GM23338 (cell line): ENCODE measurements around the gene NFIC. TPM values are rescaled to one million over a fixed set of nuclear protein-coding genes. Genes with fewer than 3 reads are reported as not detected.

ENCODE experiments used
- ATAC-seq: fragments of 200-7000 bp; cut with Tn5 transposase; 3 replicates; pipeline ENCODE4 v1.9.1; 2020
- DNase-seq: peaks from one replicate; pipeline ENCODE4 v3.0.0-alpha.2; 2015; ENCODE audit warnings: low spot score
- H2AFZ ChIP-seq: fragments of 200-600 bp; sonication (generic); 2 replicates; pipeline ENCODE4 v1.8.0; 2016; ENCODE audit warnings: antibody characterized with exemption, mild to moderate bottlenecking, moderate library complexity
- H3F3A ChIP-seq: fragments of 200-600 bp; sonication (generic); replicated peaks from 2 replicates; pipeline ENCODE4 v1.8.0; 2017; ENCODE audit warnings: antibody characterized with exemption, mixed run types, low read depth
- H3K27ac ChIP-seq: fragments of 200-600 bp; sonication (generic); 2 replicates; pipeline ENCODE4 v1.6.1; 2016; ENCODE audit warnings: low read depth
- H3K27me3 ChIP-seq: fragments of 200-600 bp; sonication (generic); 2 replicates; pipeline ENCODE4 v1.8.0; 2016; ENCODE audit warnings: mild to moderate bottlenecking, mixed run types, moderate library complexity; ENCODE audit not compliant: insufficient read depth
- H3K36me3 ChIP-seq: fragments of 200-600 bp; sonication (generic); 2 replicates; pipeline ENCODE4 v1.8.0; 2016; ENCODE audit warnings: mild to moderate bottlenecking; ENCODE audit not compliant: insufficient read depth
- H3K4me1 ChIP-seq: fragments of 200-600 bp; sonication (generic); 2 replicates; pipeline ENCODE4 v1.8.0; 2016; ENCODE audit warnings: mild to moderate bottlenecking, moderate library complexity; ENCODE audit not compliant: insufficient read depth
- H3K4me2 ChIP-seq: fragments of 200-600 bp; sonication (generic); 2 replicates; pipeline ENCODE4 v1.7.1; 2017; ENCODE audit warnings: mixed run types
- H3K4me3 ChIP-seq: fragments of 200-600 bp; sonication (generic); 2 replicates; pipeline ENCODE4 v1.6.1; 2016; ENCODE audit warnings: mixed run types
- H3K79me2 ChIP-seq: fragments of 200-600 bp; sonication (generic); replicated peaks from 2 replicates; pipeline ENCODE4 v1.8.0; 2017; ENCODE audit warnings: mild to moderate bottlenecking; ENCODE audit not compliant: insufficient read depth
- H3K9me2 ChIP-seq: fragments of 200-600 bp; sonication (generic); 2 replicates; pipeline ENCODE4 v1.8.0; 2017; ENCODE audit not compliant: insufficient read depth
- H4K20me1 ChIP-seq: fragments of 200-600 bp; sonication (generic); replicated peaks from 2 replicates; pipeline ENCODE4 v1.8.0; 2017; ENCODE audit warnings: mild to moderate bottlenecking; ENCODE audit not compliant: insufficient read depth
- H3K27ac Mint-ChIP-seq: 2 replicates; pipeline ENCODE4 v1.8.0; 2020; ENCODE audit warnings: inconsistent platforms, mild to moderate bottlenecking, moderate library complexity, mixed read lengths
- H3K27me3 Mint-ChIP-seq: 3 replicates; pipeline ENCODE4 v1.8.0; 2022; ENCODE audit warnings: low read depth, mild to moderate bottlenecking, moderate library complexity, mixed read lengths, inconsistent platforms; ENCODE audit not compliant: insufficient read depth, poor library complexity
- H3K36me3 Mint-ChIP-seq: 3 replicates; pipeline ENCODE4 v1.8.0; 2021; ENCODE audit warnings: low read depth, mild to moderate bottlenecking, inconsistent platforms, moderate library complexity, mixed read lengths
- H3K4me1 Mint-ChIP-seq: 3 replicates; pipeline ENCODE4 v1.8.0; 2020; ENCODE audit warnings: mild to moderate bottlenecking, inconsistent platforms, mixed read lengths
- H3K4me3 Mint-ChIP-seq: 3 replicates; pipeline ENCODE4 v1.8.0; 2021; ENCODE audit warnings: moderate library complexity, mild to moderate bottlenecking, inconsistent platforms, mixed read lengths
- H3K9me3 Mint-ChIP-seq: 3 replicates; pipeline ENCODE4 v1.8.0; 2020; ENCODE audit warnings: moderate library complexity, mild to moderate bottlenecking, inconsistent platforms, mixed read lengths
- POLR2AphosphoS5 ChIP-seq: IDR thresholded peaks from 2 replicates; pipeline ENCODE4 v1.6.1; 2016; ENCODE audit warnings: antibody characterized with exemption, low read depth
- polyA plus RNA-seq: library from polyadenylated mRNA; unstranded; fragments of >200 nt; fragmentation: Nextera tagmentation; extraction: Ambion mirVana; gene quantifications from 2 replicates; pipeline ENCODE4 v1.2.1, GENCODE V29; 2016
- total RNA-seq: library from RNA; depleted of rRNA; stranded (reverse); fragments of >200 nt; shearing (Covaris generic); gene quantifications from 2 replicates; pipeline ENCODE4 v1.2.3, GENCODE V29; 2014
- TF ChIP-seq, protein P1 (sequence below): fragments of 250-450 bp; sonication (Bioruptor Pico); IDR thresholded peaks from 2 replicates; pipeline ENCODE4 v1.5.0; 2020; ENCODE audit warnings: mild to moderate bottlenecking, moderate library complexity

The NFIC gene
- total and polyA plus RNA-seq, 2 experiments from 2014 or later: 1.3 to 5.3 TPM

DNA sequence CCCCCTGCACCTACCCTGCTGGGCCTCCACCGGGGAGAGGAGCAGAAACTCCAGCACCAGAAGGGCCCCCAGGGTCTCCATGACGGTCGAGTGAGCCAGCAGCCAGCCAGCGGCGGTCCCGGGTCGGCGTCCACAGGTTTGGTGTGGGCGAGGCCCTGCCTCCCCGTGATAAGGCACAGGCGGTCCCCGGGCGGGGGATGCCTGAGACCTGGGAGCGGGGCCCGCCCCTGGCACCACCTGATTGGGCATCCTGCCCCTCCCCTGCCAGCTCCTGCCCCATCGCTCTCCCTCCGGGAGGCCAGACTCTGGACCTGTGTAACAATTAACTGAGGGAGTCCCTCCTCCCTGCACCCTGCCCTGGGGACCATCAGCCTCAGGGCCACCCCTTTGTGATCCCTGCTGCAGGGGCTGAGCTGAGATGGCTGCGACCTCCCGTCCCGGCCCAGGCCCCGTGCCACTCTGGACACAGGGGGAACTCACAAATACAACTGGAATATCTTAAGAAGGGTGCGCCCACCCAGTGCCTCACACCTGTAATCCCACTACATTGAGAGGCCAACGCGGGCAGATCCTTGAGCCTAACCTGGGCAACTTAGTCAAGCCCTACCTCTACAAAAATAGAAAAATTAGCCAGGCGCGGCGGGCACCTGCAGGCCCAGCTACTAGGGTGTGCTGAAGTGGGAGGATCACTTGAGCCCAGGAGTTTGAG lies 114.2 kb downstream of the NFIC start, which contains the start of gene SMIM24:
Gene SMIM24, minus strand, starts transcription at position 143 of the 709 bp plus-strand sequence. Its CDS starts 62 bp downstream, at position 81.
- H3K79me2 ChIP-seq: no peaks in the 10 kb centered on the region
- H3K36me3 Mint-ChIP-seq: no peaks in the 10 kb centered on the region
- peak; percentile 37 for ATAC-seq
- 0 out of 2 replicates have a peak within 1 kb of the TSS, but pooled peaks have one; percentile 72 for H2AFZ ChIP-seq
- H3K4me3 ChIP-seq: peak within 1 kb of the TSS; percentile 52
- H3K9me2 ChIP-seq: peaks cover 7% of the 10 kb centered on the region; the same call in 1 of the 2 replicates
- H3K4me3 Mint-ChIP-seq: no peak within 1 kb of the TSS
- no peak within 1 kb of the TSS for H3K27ac Mint-ChIP-seq
- no peak for DNase-seq
- peaks cover 11% of the 10 kb centered on the region; the same call in 1 of the 2 replicates for H3K4me1 ChIP-seq
- no peaks in the 10 kb centered on the region for H3K36me3 ChIP-seq
- H3K4me1 Mint-ChIP-seq: peaks cover 9% of the 10 kb centered on the region; the same call in 2 of the 3 replicates
- H3K4me2 ChIP-seq: peak within 1 kb of the TSS; percentile 77
- no peaks in the 10 kb centered on the region for H3K27me3 ChIP-seq
- H3F3A ChIP-seq: 0 out of 2 replicates have a peak, but pooled peaks cover 4% of the 10 kb centered on the region
- peaks cover 25% of the 10 kb centered on the region for H3K27me3 Mint-ChIP-seq
- H4K20me1 ChIP-seq: 0 out of 2 replicates have a peak, but pooled peaks cover 3% of the 10 kb centered on the region
- TF ChIP-seq POLR2AphosphoS5: 0 out of 2 replicates have a peak, but pooled peaks have one; percentile 24
- TF ChIP-seq, protein P1, sequence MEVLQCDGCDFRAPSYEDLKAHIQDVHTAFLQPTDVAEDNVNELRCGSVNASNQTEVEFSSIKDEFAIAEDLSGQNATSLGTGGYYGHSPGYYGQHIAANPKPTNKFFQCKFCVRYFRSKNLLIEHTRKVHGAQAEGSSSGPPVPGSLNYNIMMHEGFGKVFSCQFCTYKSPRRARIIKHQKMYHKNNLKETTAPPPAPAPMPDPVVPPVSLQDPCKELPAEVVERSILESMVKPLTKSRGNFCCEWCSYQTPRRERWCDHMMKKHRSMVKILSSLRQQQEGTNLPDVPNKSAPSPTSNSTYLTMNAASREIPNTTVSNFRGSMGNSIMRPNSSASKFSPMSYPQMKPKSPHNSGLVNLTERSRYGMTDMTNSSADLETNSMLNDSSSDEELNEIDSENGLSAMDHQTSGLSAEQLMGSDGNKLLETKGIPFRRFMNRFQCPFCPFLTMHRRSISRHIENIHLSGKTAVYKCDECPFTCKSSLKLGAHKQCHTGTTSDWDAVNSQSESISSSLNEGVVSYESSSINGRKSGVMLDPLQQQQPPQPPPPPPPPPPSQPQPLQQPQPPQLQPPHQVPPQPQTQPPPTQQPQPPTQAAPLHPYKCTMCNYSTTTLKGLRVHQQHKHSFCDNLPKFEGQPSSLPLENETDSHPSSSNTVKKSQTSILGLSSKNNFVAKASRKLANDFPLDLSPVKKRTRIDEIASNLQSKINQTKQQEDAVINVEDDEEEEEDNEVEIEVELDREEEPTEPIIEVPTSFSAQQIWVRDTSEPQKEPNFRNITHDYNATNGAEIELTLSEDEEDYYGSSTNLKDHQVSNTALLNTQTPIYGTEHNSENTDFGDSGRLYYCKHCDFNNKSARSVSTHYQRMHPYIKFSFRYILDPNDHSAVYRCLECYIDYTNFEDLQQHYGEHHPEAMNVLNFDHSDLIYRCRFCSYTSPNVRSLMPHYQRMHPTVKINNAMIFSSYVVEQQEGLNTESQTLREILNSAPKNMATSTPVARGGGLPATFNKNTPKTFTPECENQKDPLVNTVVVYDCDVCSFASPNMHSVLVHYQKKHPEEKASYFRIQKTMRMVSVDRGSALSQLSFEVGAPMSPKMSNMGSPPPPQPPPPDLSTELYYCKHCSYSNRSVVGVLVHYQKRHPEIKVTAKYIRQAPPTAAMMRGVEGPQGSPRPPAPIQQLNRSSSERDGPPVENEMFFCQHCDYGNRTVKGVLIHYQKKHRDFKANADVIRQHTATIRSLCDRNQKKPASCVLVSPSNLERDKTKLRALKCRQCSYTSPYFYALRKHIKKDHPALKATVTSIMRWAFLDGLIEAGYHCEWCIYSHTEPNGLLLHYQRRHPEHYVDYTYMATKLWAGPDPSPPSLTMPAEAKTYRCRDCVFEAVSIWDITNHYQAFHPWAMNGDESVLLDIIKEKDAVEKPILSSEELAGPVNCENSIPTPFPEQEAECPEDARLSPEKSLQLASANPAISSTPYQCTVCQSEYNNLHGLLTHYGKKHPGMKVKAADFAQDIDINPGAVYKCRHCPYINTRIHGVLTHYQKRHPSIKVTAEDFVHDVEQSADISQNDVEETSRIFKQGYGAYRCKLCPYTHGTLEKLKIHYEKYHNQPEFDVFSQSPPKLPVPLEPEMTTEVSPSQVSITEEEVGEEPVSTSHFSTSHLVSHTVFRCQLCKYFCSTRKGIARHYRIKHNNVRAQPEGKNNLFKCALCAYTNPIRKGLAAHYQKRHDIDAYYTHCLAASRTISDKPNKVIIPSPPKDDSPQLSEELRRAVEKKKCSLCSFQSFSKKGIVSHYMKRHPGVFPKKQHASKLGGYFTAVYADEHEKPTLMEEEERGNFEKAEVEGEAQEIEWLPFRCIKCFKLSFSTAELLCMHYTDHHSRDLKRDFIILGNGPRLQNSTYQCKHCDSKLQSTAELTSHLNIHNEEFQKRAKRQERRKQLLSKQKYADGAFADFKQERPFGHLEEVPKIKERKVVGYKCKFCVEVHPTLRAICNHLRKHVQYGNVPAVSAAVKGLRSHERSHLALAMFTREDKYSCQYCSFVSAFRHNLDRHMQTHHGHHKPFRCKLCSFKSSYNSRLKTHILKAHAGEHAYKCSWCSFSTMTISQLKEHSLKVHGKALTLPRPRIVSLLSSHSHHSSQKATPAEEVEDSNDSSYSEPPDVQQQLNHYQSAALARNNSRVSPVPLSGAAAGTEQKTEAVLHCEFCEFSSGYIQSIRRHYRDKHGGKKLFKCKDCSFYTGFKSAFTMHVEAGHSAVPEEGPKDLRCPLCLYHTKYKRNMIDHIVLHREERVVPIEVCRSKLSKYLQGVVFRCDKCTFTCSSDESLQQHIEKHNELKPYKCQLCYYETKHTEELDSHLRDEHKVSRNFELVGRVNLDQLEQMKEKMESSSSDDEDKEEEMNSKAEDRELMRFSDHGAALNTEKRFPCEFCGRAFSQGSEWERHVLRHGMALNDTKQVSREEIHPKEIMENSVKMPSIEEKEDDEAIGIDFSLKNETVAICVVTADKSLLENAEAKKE: no peak
- H3K9me3 Mint-ChIP-seq: no peaks in the 10 kb centered on the region; the same call in 2 of the 3 replicates
- no peak within 1 kb of the TSS for H3K27ac ChIP-seq
